Stimulated activated CD8-positive, alpha-beta memory T cell treated with anti-CD3 and anti-CD28 coated beads, Interleukin-4, amount 100 ng/mL, for 48 hours (primary cell): ENCODE results near the gene RIMKLB.
A peak's percentile ranks its signal among the peaks of the same experiment; 100 is the strongest.
"Not testable (repeated sequence)": the region's sequence is repeated elsewhere in the genome, so short reads cannot be mapped to it uniquely, and the experiment has no call there.

Source experiments
- DNase-seq: peaks from one replicate; pipeline ENCODE4 v3.0.0-alpha.2; 2020

The RIMKLB gene

DNA sequence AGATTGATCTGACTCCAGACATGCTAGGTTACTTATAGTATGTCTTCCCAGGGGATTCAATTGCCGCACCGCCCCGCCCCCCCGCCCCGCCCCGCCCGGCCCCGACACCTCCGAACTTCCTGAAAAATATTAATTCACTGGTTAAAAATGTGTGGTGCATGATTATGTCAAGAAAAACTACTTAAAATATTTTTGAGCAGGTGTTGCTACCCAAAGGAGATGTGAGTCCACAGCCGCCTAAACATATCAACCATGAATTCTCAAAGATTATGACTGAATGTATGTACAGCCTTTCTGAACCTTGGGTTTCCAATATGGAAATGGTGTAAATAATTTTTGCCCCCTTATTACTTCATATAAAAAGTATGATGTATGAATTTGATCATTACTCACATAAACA is 2.7 kb upstream of the RIMKLB start:
- DNase-seq, result no peak

DNA sequence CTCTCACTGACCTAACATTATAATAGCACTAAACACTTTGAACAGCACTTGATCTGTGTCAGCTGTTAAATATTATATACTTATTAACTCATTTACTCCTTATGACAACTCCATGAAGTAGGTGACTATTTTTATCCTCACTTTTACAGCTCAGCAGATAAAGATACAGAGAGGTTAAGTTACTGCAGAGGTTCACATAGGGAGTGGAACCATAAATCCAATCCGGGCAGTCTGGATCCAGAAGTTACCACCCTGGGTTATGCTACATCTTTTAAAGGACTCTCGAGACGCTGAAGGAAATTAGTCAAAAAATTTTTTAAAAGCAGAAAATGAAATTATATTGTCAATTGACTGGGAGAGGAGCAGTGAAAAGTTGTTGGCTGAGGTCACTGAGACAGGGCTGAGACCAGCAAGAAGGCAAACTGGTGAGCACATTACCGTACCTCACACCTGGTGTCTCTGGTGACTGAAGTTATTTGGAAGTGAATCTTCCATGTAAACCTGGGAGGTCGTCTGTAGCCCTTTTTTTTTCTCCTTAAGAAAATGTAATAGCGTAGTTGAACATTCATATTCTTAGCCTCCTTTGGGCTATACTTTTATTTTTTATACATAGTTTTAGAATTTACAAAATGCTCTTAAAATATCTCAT is 1.2 kb upstream of the RIMKLB start:
- no peak for DNase-seq

GRCh38 chr12:8697120-8697475 is 693 bp upstream of the RIMKLB start:
- DNase-seq, result peak; percentile 29

- peak; percentile 44 for DNase-seq
Measured at GRCh38 chr12:8698132-8698851, 501 bp downstream of the RIMKLB start.

DNA sequence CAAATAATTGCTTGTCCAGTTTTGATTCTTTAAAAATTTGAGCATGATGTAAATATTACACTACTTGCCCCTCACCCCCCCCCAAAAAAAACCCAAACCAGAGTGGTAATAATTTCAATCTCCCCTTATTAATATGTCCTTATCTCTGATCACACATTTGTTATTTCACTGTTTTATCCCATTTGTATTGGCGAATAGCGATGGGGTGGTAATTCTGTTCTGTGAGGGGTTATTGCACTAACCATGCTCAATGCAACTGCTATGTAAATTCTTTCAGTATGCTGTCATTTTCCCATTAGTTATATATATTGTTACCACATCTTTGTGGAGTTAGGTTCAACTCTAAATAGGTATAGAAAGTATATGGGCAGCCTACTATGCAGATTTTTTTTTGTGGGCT is 1.1 kb downstream of the RIMKLB start:
- DNase-seq, result no peak

GRCh38 chr12:8699714-8700113 is 1.9 kb downstream of the RIMKLB start:
- DNase-seq, result no peak

- DNase-seq, result no peak
Measured at GRCh38 chr12:8701046-8701660, 3.4 kb downstream of the RIMKLB start.

- no peak for DNase-seq
Measured at GRCh38 chr12:8702159-8702558, 4.4 kb downstream of the RIMKLB start.

DNA sequence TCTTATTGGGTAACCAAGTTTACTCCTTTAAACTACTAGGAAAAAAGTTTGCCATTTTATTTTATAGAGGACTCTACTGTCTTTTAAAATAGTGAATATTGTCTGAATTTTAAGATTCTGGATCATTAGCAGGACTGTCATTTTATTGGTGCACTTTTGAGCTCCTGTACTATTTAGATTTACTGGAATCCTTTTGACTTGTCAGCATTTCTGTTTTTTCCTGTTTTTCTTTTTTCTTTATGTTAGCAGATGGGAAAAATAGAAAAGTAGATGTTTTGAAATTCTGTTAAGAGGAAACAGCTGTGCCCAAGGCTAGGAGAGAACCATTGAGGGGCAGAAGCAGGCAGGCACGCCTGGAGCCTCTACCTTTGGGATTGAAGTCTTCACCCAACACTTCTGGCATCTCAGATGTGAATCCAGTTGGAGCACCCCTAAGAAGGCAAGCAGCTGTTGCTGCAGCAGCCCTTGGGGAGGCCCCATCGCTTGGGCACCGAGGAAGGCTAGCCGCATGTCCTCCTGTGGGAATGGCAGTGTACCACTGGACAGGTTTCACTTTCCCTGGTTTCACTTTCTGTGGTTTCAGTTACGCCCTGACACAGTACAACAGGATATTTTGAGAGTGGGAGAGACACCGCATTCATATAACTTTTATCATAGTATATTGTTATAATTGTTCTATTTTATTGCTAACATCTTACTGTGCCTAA is 11.5 kb downstream of the RIMKLB start:
- DNase-seq, result no peak

GRCh38 chr12:8712572-8712971 is 14.8 kb downstream of the RIMKLB start:
- no peak for DNase-seq

DNA sequence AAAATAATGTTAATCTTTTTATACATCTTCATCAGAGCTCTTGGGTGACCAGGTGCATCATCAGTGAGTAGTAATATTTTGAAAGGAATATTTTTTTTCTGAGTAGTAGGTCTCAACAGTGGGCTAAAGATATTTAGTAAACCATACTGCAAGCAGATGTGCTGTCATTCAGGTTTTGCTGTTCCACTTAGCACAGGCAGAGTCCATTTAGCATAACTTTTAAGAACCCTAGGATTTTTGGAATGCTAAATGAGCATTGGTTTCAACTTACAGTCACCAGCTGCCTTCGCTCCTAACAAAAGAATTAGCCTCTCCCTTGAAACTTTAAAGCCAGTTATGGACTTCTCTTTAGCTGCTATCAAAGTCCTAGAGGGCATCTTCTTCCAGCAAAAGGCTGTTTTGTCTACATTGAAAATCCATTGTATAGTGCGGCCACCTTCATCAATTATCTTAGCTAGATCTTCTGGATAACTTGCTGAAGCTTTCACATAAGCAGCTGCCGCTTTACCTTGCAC is 24.6 kb downstream of the RIMKLB start:
- DNase-seq, result no peak

- no peak for DNase-seq
Measured at GRCh38 chr12:8734873-8735381, 37.1 kb downstream of the RIMKLB start.

DNA sequence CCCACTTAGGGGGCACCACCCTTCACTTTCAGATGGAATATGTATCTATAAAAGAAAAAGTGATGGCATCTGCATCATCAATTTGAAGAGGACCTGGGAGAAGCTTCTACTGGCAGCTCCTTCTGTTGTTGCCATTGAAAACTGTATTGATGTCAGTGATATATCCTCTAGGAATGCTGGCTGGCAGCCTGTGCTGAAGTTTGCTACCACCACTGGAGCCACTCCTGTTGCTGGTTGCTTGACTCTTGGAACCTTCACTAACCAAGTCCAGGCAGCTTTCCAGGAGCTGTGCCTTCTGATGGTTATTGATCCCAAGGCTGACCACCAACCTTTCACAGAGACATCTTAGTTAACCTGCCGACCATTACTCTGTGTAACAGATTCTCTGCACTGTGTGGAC is 44.7 kb downstream of the RIMKLB start:
- DNase-seq, result no peak

DNA sequence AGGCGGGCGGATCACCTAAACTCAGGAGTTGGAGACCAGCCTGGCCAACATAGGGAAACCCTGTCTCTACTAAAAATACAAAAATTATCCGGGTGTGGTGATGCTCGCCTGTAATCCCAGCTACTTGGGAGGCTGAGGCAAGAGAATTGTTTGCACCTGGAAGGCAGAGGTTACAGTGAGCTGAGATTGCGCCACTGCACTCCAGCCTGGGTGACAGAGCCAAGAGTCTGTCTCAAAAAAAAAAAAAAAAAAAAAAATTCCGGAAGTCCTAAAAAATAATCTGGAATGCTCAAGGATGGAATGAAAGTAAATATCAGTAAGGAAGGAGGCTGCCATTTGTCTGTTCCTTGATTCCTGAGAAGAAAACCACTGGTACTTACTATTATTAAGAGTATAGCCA is 45.3 kb downstream of the RIMKLB start:
- not testable (repeated sequence) for DNase-seq

DNA sequence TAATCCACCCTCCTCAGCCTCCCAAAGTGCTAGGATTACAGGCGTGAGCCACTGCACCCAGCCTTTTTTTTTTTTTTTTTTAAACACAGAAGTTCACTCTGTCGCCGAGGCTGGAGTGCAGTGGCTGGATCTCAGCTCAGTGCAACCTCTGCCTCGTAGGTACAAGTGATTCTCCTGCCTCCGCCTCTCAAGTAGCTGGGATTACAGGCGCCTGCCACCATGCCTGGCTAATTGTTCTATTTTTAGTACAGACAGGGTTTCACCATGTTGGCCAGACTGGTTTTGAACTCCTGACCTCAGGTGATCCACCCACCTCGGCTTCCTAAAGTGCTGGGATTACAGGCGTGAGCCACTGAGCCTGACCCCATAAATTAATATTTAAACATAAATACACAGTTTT is 47.8 kb downstream of the RIMKLB start:
- DNase-seq, result not testable (repeated sequence)

- DNase-seq, result no peak
Measured at GRCh38 chr12:8746046-8746445, 48.3 kb downstream of the RIMKLB start.

GRCh38 chr12:8760076-8760475 is 62.3 kb downstream of the RIMKLB start:
- not testable (repeated sequence) for DNase-seq

DNA sequence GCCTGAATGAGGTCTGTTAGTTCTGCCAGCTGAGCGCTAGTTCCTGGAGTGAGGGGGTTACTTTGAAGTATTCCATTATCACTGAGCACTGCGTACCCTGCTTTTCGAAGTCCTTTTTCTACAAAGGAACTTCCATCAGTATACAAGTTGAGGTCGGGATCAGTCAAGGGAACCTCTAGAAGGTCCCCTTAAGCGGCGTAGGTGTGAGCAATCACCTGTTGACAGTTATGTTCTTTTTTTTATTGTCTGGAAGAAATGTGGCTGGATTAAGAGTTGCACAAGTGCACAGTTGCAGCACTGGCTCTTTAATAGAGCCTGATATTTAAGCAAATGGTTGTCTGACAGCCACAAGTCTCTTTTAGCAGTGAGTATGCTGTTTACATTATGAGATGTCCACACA is 64.9 kb downstream of the RIMKLB start:
- DNase-seq, result not testable (repeated sequence)

DNA sequence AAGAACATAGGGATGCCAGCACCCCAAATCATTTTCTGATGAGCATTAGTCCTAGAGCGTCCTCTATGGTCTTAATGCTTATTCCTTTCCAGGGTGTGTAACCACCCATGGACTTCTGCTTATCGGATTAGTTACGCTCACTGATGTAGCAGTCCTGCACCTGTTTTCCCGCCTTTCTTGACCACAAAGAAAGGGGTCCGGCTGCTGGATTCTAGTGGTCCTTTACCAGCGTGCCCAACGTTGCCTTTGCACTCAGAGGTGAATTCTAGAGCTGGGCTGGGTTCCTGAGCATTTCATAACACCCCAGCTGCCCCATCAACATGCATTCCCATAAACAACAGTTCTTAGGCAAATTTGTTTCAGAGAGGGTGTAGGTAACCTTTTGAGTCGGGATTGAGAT is 68.3 kb downstream of the RIMKLB start:
- not testable (repeated sequence) for DNase-seq

GRCh38 chr12:8770499-8770898 is 72.7 kb downstream of the RIMKLB start:
- DNase-seq, result no peak

- no peak for DNase-seq
Measured at GRCh38 chr12:8771072-8771471, 73.3 kb downstream of the RIMKLB start.

GRCh38 chr12:8773461-8773860 is 75.7 kb downstream of the RIMKLB start:
- no peak for DNase-seq

GRCh38 chr12:8779281-8779680 is 81.5 kb downstream of the RIMKLB start:
- no peak for DNase-seq
